Measurements from ENCODE around the gene RPH3AL.

DNA sequence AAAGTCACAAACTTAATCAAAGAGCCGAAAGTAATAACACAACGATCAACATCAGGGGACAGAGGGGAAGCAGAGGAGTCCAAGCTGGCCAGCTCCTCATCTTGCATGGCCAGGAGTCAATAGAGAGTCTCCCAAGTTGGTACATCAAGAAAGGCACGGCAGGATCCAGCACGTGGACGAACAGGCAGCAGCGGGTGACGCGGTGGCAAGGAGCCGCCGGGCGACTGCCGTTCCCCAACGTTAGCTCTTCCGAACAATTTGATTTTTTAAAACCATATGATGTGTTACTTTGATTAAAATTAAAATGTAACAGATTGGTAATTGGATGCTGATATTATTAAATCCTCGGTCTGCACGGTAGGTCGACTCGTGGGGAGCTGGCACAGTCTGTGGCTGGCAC, 89.3 kb downstream of the RPH3AL start:
- TF ChIP-seq, protein P1, sequence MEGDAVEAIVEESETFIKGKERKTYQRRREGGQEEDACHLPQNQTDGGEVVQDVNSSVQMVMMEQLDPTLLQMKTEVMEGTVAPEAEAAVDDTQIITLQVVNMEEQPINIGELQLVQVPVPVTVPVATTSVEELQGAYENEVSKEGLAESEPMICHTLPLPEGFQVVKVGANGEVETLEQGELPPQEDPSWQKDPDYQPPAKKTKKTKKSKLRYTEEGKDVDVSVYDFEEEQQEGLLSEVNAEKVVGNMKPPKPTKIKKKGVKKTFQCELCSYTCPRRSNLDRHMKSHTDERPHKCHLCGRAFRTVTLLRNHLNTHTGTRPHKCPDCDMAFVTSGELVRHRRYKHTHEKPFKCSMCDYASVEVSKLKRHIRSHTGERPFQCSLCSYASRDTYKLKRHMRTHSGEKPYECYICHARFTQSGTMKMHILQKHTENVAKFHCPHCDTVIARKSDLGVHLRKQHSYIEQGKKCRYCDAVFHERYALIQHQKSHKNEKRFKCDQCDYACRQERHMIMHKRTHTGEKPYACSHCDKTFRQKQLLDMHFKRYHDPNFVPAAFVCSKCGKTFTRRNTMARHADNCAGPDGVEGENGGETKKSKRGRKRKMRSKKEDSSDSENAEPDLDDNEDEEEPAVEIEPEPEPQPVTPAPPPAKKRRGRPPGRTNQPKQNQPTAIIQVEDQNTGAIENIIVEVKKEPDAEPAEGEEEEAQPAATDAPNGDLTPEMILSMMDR (IDR thresholded peaks at IDR 0.05) = no peak
- no peak for TF ChIP-seq POLR2A (IDR thresholded peaks at IDR 0.05)
